GM12892 (cell line): ENCODE data around the gene SH2D5.
"Not testable (repeated sequence)": the region's sequence is repeated elsewhere in the genome, so short reads cannot be mapped to it uniquely, and the experiment has no call there.

Experiments used
- POLR2A ChIP-seq: IDR thresholded peaks from 2 replicates; pipeline ENCODE4 v1.6.1; 2011; ENCODE audit warnings: low read depth, low read length, control low read depth
- POLR2AphosphoS5 ChIP-seq: IDR thresholded peaks from 2 replicates; pipeline ENCODE4 v1.6.1; 2011; ENCODE audit warnings: low read depth, low read length, control low read depth

- TF ChIP-seq POLR2A, POLR2AphosphoS5: not testable (repeated sequence)
Measured at GRCh38 chr1:20673626-20674025, 58.9 kb downstream of the SH2D5 start.
